Hepatocyte (in vitro differentiated cells): ENCODE results near the gene CCDC191. TPM values are rescaled to one million over a fixed set of nuclear protein-coding genes. Genes with fewer than 3 reads are reported as not detected.

Experiments used
- DNase-seq: peaks from one replicate; pipeline ENCODE4 v3.0.0-alpha.2; 2016; ENCODE audit warnings: low spot score
- H2AFZ ChIP-seq: fragments of 200-600 bp; sonication (generic); 2 replicates; pipeline ENCODE4 v1.6.0; 2016; ENCODE audit warnings: antibody characterized with exemption, mild to moderate bottlenecking
- H3K27ac ChIP-seq: fragments of 200-600 bp; sonication (generic); 2 replicates; pipeline ENCODE4 v1.5.1; 2016; ENCODE audit warnings: mild to moderate bottlenecking
- H3K27me3 ChIP-seq: fragments of 200-600 bp; sonication (generic); 2 replicates; pipeline ENCODE4 v1.6.1; 2016
- H3K36me3 ChIP-seq: fragments of 200-600 bp; sonication (generic); replicated peaks from 2 replicates; pipeline ENCODE4 v1.5.1; 2016; ENCODE audit warnings: low read depth; ENCODE audit not compliant: insufficient read depth
- H3K4me1 ChIP-seq: fragments of 200-600 bp; sonication (generic); 2 replicates; pipeline ENCODE4 v1.5.1; 2016; ENCODE audit warnings: mild to moderate bottlenecking, moderate library complexity; ENCODE audit not compliant: insufficient read depth
- H3K4me2 ChIP-seq: fragments of 200-600 bp; sonication (generic); 2 replicates; pipeline ENCODE4 v1.6.0; 2016
- H3K4me3 ChIP-seq: fragments of 200-600 bp; sonication (generic); 2 replicates; pipeline ENCODE4 v1.5.1; 2016; ENCODE audit warnings: mild to moderate bottlenecking
- H3K79me2 ChIP-seq: fragments of 200-600 bp; sonication (generic); 2 replicates; pipeline ENCODE4 v1.6.0; 2017; ENCODE audit warnings: mild to moderate bottlenecking
- H3K9me2 ChIP-seq: fragments of 200-600 bp; sonication (generic); replicated peaks from 2 replicates; pipeline ENCODE4 v1.6.0; 2017; ENCODE audit warnings: mild to moderate bottlenecking; ENCODE audit not compliant: insufficient read depth
- H3K9me3 ChIP-seq: fragments of 200-600 bp; sonication (generic); 2 replicates; pipeline ENCODE4 v1.5.1; 2016; ENCODE audit warnings: low read depth, mild to moderate bottlenecking
- H4K20me1 ChIP-seq: fragments of 200-600 bp; sonication (generic); 2 replicates; pipeline ENCODE4 v1.6.0; 2016; ENCODE audit warnings: mild to moderate bottlenecking; ENCODE audit not compliant: insufficient read depth, poor library complexity, severe bottlenecking
- CTCF ChIP-seq: fragments of 200-600 bp; sonication (generic); IDR thresholded peaks from 2 replicates; pipeline ENCODE4 v1.5.1; 2016; ENCODE audit warnings: antibody characterized with exemption, mild to moderate bottlenecking; ENCODE audit not compliant: poor library complexity
- EZH2 ChIP-seq: fragments of 200-600 bp; sonication (generic); IDR thresholded peaks from 2 replicates; pipeline ENCODE4 v1.6.1; 2016; ENCODE audit warnings: antibody characterized with exemption, mild to moderate bottlenecking, borderline replicate concordance
- EZH2phosphoT487 ChIP-seq: fragments of 200-600 bp; sonication (generic); IDR thresholded peaks from one replicate; pipeline ENCODE4 v1.6.1; 2018; ENCODE audit warnings: antibody characterized with exemption, mild to moderate bottlenecking, low read depth, moderate library complexity; ENCODE audit not compliant: unreplicated experiment, severe bottlenecking
- WGBS: methylation state at CpG from one replicate; pipeline ENCODE4 v1.1.6; 2016; ENCODE audit warnings: low lambda C conversion rate; ENCODE audit errors: missing lambda C conversion rate; 5-methylcytosine and 5-hydroxymethylcytosine counted together
- polyA plus RNA-seq: library from polyadenylated mRNA; unstranded; fragments of >200 nt; fragmentation: Nextera tagmentation; extraction: Ambion mirVana; gene quantifications from 2 replicates; pipeline ENCODE4 v1.2.1, GENCODE V29; 2016
- total RNA-seq: library from RNA; depleted of rRNA; stranded (reverse); fragments of >200 nt; gene quantifications from 2 replicates; pipeline ENCODE4 v1.2.3, GENCODE V29; 2014

CCDC191 gene
- total and polyA plus RNA-seq, 2 experiments from 2014 or later = 1.1 to 3.5 TPM

- H3K9me2 ChIP-seq = no peaks in the 10 kb centered on the region
- no peaks in the 10 kb centered on the region for H3K79me2 ChIP-seq
- H3K4me3 ChIP-seq = no peak overlapping the region
- no peaks in the 10 kb centered on the region for H3K4me1 ChIP-seq
- no peak overlapping the region for H3K27ac ChIP-seq
- no peaks in the 10 kb centered on the region for H3K9me3 ChIP-seq
- DNase-seq = no peak
- H2AFZ ChIP-seq = no peak overlapping the region
- no peak overlapping the region for H3K4me2 ChIP-seq
- H3K36me3 ChIP-seq = no peaks in the 10 kb centered on the region
- no peaks in the 10 kb centered on the region for H4K20me1 ChIP-seq
- no peak for TF ChIP-seq EZH2phosphoT487
- no peak for TF ChIP-seq EZH2
- no peak for TF ChIP-seq CTCF
- 87% methylated on average over 2 of the region's 2 CpGs for WGBS
- H3K27me3 ChIP-seq = no peaks in the 10 kb centered on the region
Measured at GRCh38 chr3:114011059-114011797, 45.1 kb downstream of the CCDC191 start.

GRCh38 chr3:114005481-114005880 is 50.8 kb downstream of the CCDC191 start:
- no peak overlapping the region for H3K27ac ChIP-seq
- H3K9me3 ChIP-seq = no peaks in the 10 kb centered on the region
- DNase-seq = no peak
- H3K4me2 ChIP-seq = no peak overlapping the region
- H2AFZ ChIP-seq = no peak overlapping the region
- no peaks in the 10 kb centered on the region for H3K4me1 ChIP-seq
- TF ChIP-seq EZH2 = no peak
- TF ChIP-seq EZH2phosphoT487 = no peak
- TF ChIP-seq CTCF = no peak
- H3K36me3 ChIP-seq = no peaks in the 10 kb centered on the region
- no peak overlapping the region for H3K4me3 ChIP-seq
- no peaks in the 10 kb centered on the region for H4K20me1 ChIP-seq
- no peaks in the 10 kb centered on the region for H3K27me3 ChIP-seq
- H3K9me2 ChIP-seq = no peaks in the 10 kb centered on the region
- WGBS = 94% methylated on average over 5 of the region's 5 CpGs
- H3K79me2 ChIP-seq = no peaks in the 10 kb centered on the region

- H3K27me3 ChIP-seq = no peaks in the 10 kb centered on the region
- no peak overlapping the region for H3K4me2 ChIP-seq
- H3K27ac ChIP-seq = no peak overlapping the region
- H3K36me3 ChIP-seq = no peaks in the 10 kb centered on the region
- H2AFZ ChIP-seq = no peak overlapping the region
- H3K4me3 ChIP-seq = no peak overlapping the region
- no peaks in the 10 kb centered on the region for H3K79me2 ChIP-seq
- DNase-seq = no peak
- no peaks in the 10 kb centered on the region for H3K9me3 ChIP-seq
- H3K9me2 ChIP-seq = no peaks in the 10 kb centered on the region
- no peaks in the 10 kb centered on the region for H4K20me1 ChIP-seq
- WGBS = 72% methylated on average over 4 of the region's 4 CpGs
- H3K4me1 ChIP-seq = no peaks in the 10 kb centered on the region
- TF ChIP-seq EZH2 = no peak
- TF ChIP-seq CTCF = no peak
- TF ChIP-seq EZH2phosphoT487 = no peak
Measured at GRCh38 chr3:113985541-113985940, 70.8 kb downstream of the CCDC191 start.
